Hematopoietic multipotent progenitor cell treated with erythropoietin and hydrocortisone succinate and interleukin-3 and kit ligand, for 17 days (in vitro differentiated cells): ENCODE results near the gene SS18.

ENCODE experiments used
- DNase-seq: peaks from one replicate; pipeline ENCODE4 v3.0.0-alpha.2; 2015; ENCODE audit warnings: low spot score

SS18 gene

DNA sequence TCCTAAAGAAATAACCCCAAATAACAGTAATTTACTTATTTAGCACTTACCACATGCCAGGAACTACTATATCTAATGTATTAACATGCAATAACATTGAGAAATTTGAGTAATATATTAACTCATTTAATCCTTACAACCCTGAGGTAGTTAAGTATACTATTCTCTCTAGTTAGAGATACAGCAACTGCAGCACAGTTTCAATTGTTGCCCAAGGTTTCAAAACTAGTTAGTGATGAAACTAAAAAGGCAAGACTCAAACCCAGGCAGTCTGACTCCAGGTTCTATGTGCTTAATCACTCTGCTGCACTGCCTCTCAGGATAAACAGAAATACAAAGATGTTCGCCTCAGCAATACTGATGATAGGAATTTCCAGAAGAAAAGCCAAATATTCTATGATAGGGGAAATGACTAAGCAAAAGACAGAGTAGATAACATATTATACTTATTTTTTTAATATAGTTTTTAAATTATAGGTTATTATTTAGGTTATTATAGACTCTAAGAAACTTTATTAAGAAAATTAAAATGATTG, 88.0 kb downstream of the SS18 start:
- no peak for DNase-seq

- no peak for DNase-seq
These were observed 92.0 kb downstream of the SS18 start for GRCh38 chr18:25998461-25998860.

DNA sequence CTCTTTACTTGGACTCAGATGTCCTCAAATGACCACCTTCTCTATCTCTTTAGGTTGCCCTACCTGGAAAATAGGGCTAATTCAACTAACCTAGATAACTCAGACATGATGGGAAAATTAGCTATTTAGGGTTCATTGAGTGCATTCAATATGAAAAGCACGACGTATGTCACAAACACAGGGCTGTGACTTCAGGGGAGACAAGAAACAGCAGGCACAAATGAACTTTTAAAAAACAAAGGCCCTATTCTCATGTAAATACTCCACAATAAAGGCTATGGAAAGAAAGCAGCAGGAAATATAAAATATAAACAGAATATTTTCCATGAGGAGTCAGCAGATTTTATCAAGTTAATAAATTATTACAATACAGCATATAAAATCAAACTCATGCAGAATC, 97.8 kb downstream of the SS18 start:
- DNase-seq = no peak

GRCh38 chr18:25990473-25990872, 99.9 kb downstream of the SS18 start:
- no peak for DNase-seq

- no peak for DNase-seq
These were observed 104.6 kb downstream of the SS18 start for GRCh38 chr18:25985707-25986394.

GRCh38 chr18:25983730-25984129, 106.7 kb downstream of the SS18 start:
- no peak for DNase-seq

GRCh38 chr18:25982961-25983360, 107.5 kb downstream of the SS18 start:
- no peak for DNase-seq

GRCh38 chr18:25982153-25982552, 108.3 kb downstream of the SS18 start:
- DNase-seq = no peak

DNA sequence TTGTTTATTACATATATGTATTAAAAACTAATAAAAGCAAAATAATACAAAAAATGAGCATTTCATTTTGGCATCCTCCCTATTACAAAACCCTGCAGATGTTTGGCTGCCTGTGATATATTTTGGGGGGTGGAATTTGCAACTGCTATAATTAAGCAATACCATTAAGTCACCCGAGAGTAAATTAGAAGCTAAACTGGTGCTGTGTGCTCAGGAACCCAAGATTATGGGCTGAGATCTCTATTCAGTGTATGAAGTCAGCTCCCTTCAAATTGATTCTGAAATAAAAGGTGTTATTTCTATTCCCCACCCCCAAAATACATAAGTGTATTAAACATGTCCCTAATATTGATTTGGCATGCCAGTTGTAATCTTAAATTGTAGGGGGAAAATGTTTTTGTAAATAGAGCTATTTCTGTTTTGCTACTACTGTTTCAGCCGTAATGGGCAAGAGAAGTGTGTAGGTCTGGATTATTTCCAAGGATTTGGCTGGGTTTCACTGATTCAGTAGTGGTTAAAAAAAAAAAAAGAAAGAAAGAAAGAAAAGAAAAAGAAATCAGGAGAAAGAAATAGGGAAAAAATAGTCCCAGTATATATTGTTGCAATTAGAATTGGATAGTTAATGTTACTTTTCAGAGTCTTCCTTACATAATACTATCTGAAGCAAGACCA, 110.9 kb downstream of the SS18 start:
- DNase-seq = no peak

- DNase-seq = no peak
These were observed 113.9 kb downstream of the SS18 start for GRCh38 chr18:25976554-25976953.

GRCh38 chr18:25974630-25975077, 115.8 kb downstream of the SS18 start:
- DNase-seq = no peak
